ENCODE results near the gene ANKRD39. TPM values are rescaled to one million over a fixed set of nuclear protein-coding genes. Genes with fewer than 3 reads are reported as not detected.
A peak's percentile ranks its signal among the peaks of the same experiment; 100 is the strongest.

Gene ANKRD39
- total and polyA plus RNA-seq, 10 of the 15 experiments (the other 5 are each of a cell fraction or from before 2014, with no cell fraction given) = 7.4 to 36.2 (median 23.7) TPM

DNA sequence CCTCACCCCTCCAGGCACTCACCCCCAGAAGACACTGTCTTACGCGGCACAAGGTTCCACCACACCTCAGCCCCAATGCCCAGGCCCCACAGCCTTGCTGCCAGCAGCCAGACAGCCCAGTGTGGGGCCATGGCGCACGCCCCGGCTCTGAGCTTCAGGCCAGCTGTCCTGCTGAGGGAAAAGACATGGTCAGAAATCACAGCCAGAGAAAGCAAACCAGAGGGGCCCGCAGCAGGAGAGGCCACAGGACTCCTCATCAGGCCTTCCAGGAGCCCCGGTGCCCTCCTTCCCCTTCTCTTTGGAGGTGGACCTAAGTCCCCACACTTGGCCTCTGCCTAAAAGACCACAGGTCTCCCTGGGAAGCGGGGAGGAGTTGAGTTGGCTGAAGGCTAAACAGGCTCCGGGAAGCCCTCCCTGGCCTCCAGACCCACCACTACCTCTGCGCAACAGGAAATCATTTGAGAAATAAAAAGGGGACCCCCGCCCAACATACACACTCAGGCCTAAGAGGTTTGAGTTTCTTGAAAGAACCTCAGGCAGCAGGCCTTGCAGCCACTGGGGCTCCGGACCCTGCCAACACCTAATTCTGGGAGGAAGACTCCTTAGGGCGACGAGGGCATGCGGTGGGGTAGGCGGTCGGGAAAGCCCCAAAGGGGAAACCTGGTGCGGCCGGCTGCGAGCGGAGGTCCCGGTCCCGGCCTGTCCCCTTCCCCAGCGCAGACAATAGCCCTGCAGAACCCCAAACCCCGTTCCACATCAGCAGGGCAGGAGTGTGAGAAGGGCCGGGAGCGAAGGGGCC lies 10.1 kb upstream of the ANKRD39 start (continued):
- TF ChIP-seq SREBF2 (IDR thresholded peaks at IDR 0.05; ENCODE audit: low read length) (no peak), SUPT20H (IDR thresholded peaks at IDR 0.05; ENCODE audit: borderline replicate concordance, control insufficient read depth, low read depth, low read length) (no peak)

DNA sequence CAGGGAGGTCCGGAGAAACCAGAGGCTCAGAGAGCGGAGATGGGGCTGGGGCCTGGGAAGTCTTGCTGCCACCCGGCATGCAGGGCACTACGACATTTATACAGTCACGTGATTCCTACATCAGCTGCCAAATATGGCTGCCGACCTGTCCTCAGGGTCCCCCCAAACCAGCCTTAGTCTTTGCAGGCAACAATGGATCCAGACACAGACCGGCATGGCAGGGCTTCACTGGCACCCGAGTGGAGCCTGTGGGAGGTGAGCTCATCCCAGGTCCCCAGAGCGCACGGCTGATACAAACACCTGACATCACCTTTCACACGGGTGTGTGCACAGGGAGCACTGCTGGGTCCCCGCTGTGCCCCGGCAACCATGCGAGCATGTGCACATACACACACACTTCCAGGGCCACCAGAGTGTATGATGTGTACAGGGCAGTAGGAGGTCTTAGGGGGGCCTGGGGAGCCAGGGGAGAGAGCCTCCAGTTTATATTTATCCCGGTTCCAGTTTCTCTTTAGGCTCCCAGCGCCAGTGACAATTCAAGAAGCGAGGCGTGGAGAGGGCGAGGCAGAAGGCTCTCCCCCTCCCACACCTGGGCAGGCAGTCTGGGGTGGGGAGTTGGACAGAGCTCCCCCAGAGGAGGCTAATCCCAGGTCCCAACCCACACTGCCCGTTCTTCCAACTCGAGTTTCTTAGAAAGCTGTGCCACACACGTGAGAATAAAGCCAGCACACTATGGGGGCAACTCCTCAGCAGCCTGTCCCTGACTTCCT lies 9.4 kb upstream of the ANKRD39 start:
- peaks cover 14% of the 10 kb centered on the region for H3K4me1 ChIP-seq (ENCODE audit: control insufficient read depth, insufficient read depth, low read length)
- peaks cover 8 to 23% of the 10 kb centered on the region in 2 experiments; a peak in 3 of 4 replicates for H3K36me3 ChIP-seq (ENCODE audit: control insufficient read depth in 2 of 2, insufficient read depth in 2 of 2, low read length in 1 of 2)
- no peaks in the 10 kb centered on the region for H4K20me1 ChIP-seq (ENCODE audit: control insufficient read depth, insufficient read depth)
- H3K9me3 ChIP-seq (replicated peaks; ENCODE audit: control insufficient read depth, insufficient read depth, low read length) = no peaks in the 10 kb centered on the region
- H3K27me3 ChIP-seq (replicated peaks in 1 of 2; ENCODE audit: control insufficient read depth in 2 of 2, insufficient read depth in 2 of 2, low read length in 1 of 2) = no peaks in the 10 kb centered on the region; a peak in 1 of 4 replicates
- H3K79me2 ChIP-seq (ENCODE audit: control insufficient read depth, insufficient read depth, low read length) = peaks cover 38% of the 10 kb centered on the region
- peak overlapping the region; percentile 95 for H3K4me3 ChIP-seq
- no peak for ATAC-seq
- FAIRE-seq = no peak
- H3K9ac ChIP-seq (ENCODE audit: control insufficient read depth, insufficient read depth, low read length) = peak overlapping the region; percentile 85
- peak overlapping the region; percentile 86 for H3K27ac ChIP-seq (ENCODE audit: control insufficient read depth, insufficient read depth)
- ChIA-PET RAD21 (ENCODE audit: unreplicated experiment) (interaction anchor here (0.6 to 3.0 kb wide), 4 partner anchors 9 to 84 kb away, joined by 3 to 39 read pairs (median 8); partner anchors contain the start of gene ANKRD39), SMC1A (ENCODE audit: uncharacterized antibody, unreplicated experiment) (interaction anchor here (0.6 to 2.6 kb wide), 3 partner anchors 10 to 84 kb away, joined by 3 to 13 read pairs (median 3); partner anchors contain the start of gene ANKRD39), CTCF (interaction anchor here (1.0 kb wide), 1 partner anchor 9 kb away, joined by 5 read pairs; the partner anchor contains the start of gene ANKRD39), POLR2A (interaction anchor here (3.6 kb wide), 1 partner anchor 10 kb away, joined by 30 read pairs; the partner anchor contains the start of gene ANKRD39)
- H3K4me2 ChIP-seq (ENCODE audit: control insufficient read depth, insufficient read depth) = peak overlapping the region; percentile 90
- no peak overlapping the region for H2AFZ ChIP-seq (ENCODE audit: control insufficient read depth, low read depth, low read length)
- DNase-seq (ENCODE audit: low read depth, low spot score) = no peak
- BruUV-seq (replicated peaks) = TSS peak; percentile 65
- WGBS (ENCODE audit: insufficient coverage, insufficient replicate concordance, low lambda C conversion rate, missing lambda C conversion rate) = 76% methylated on average over 22 of the region's 22 CpGs
- intact Hi-C loops (cut with micrococcal nuclease; ENCODE audit: unreplicated experiment) (loop anchor here (5.0 kb wide), 1 partner anchor 230 kb away; the partner anchor contains the start of gene KANSL3), in situ Hi-C loops (cut with MboI) (no loop called here)
- TF ChIP-seq SP1 (IDR thresholded peaks at IDR 0.05; ENCODE audit: low read depth, low read length) (no peak), POU2F2 (IDR thresholded peaks at IDR 0.05; ENCODE audit: borderline replicate concordance, low read depth, low read length) (no peak), RFX5 (IDR thresholded peaks at IDR 0.05; ENCODE audit: low read depth, low read length) (no peak), BHLHE40 (IDR thresholded peaks at IDR 0.05; ENCODE audit: borderline replicate concordance in 1 of 2, low read depth in 2 of 2, low read length in 1 of 2) (peak in 1 of 2 experiments; percentile 47; a peak in 2 of 4 replicates), ZSCAN29 (IDR thresholded peaks at IDR 0.05) (no peak), NBN (IDR thresholded peaks at IDR 0.05) (no peak), YY1 (IDR thresholded peaks at IDR 0.05; ENCODE audit: low read depth, low read length) (peak; percentile 86), RAD51 (IDR thresholded peaks at IDR 0.05) (peak; percentile 86), NR2C2 (IDR thresholded peaks at IDR 0.05; ENCODE audit: borderline replicate concordance, control insufficient read depth, insufficient read length, low read depth) (no peak), PML (IDR thresholded peaks at IDR 0.05; ENCODE audit: low read length) (no peak), EP300 (IDR thresholded peaks at IDR 0.05; ENCODE audit: borderline replicate concordance in 1 of 2, control insufficient read depth in 1 of 2, low read depth in 2 of 2, low read length in 2 of 2) (no peak), SRF (IDR thresholded peaks at IDR 0.05; ENCODE audit: low read depth in 2 of 2, low read length in 2 of 2) (0 out of 4 replicates have a peak, but pooled peaks of 1 of the 2 experiments have one; percentile 31)
- TF ChIP-seq, protein P1, sequence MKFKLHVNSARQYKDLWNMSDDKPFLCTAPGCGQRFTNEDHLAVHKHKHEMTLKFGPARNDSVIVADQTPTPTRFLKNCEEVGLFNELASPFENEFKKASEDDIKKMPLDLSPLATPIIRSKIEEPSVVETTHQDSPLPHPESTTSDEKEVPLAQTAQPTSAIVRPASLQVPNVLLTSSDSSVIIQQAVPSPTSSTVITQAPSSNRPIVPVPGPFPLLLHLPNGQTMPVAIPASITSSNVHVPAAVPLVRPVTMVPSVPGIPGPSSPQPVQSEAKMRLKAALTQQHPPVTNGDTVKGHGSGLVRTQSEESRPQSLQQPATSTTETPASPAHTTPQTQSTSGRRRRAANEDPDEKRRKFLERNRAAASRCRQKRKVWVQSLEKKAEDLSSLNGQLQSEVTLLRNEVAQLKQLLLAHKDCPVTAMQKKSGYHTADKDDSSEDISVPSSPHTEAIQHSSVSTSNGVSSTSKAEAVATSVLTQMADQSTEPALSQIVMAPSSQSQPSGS (IDR thresholded peaks at IDR 0.05; ENCODE audit: low read length) = no peak
- TF ChIP-seq, protein P2, sequence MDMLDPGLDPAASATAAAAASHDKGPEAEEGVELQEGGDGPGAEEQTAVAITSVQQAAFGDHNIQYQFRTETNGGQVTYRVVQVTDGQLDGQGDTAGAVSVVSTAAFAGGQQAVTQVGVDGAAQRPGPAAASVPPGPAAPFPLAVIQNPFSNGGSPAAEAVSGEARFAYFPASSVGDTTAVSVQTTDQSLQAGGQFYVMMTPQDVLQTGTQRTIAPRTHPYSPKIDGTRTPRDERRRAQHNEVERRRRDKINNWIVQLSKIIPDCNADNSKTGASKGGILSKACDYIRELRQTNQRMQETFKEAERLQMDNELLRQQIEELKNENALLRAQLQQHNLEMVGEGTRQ (IDR thresholded peaks at IDR 0.05; ENCODE audit: borderline replicate concordance, low read depth, low read length) = peak; percentile 7; the same call in 1 of the 2 replicates
- TF ChIP-seq, protein P3, sequence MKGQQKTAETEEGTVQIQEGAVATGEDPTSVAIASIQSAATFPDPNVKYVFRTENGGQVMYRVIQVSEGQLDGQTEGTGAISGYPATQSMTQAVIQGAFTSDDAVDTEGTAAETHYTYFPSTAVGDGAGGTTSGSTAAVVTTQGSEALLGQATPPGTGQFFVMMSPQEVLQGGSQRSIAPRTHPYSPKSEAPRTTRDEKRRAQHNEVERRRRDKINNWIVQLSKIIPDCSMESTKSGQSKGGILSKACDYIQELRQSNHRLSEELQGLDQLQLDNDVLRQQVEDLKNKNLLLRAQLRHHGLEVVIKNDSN (IDR thresholded peaks at IDR 0.05; ENCODE audit: borderline replicate concordance, extremely low read length, insufficient read depth, low read depth, low read length) = peak; percentile 72

Measured in GM12878 (cell line).